IPS-11a (cell line): Measurements from ENCODE around the gene PHF12.

Experiments used
- H3K4me3 ChIP-seq: one replicate; pipeline ENCODE4 v1.5.1; 2013; ENCODE audit warnings: low read depth, low read length, control low read depth

Gene PHF12

DNA sequence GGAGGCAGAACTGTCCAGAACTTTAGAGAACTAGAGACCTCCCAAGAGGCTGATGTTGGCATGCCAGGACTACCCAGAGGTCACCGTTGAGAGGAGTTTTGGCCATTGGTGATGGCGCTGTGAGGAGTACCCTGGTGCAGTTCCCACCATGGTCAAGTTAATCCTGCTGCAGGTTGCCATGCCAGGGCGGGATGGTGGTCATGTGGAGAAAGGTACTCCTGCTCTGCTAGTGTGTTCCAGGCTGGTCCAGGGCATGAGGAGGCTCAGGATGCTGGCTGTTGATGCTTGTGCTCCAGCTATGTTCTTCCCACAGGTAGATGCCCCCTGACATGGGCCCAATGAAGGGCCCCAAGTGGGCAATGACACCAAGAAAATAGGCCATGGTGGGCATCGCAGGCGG, 4.1 kb upstream of the PHF12 start:
- no peak overlapping the region for H3K4me3 ChIP-seq

DNA sequence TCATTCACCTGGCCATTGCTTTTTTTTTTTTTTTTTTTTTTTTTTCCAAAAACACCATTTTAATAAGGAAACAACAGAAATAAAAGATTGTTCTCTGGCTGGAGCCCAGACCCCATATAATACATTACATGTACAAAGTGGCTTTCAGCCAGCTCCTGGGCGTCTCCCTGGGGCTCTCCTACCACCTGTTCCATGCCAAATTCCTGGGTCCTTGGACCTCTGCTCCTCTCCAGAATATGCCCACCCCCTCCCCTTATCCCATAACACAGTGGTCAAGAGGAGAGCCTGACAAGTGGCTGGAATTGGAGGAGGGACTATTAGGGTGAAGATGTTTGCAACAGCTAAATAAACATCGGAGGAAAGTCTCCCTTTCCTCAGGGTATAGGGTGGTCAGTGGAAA, 3.6 kb upstream of the PHF12 start:
- H3K4me3 ChIP-seq: no peak overlapping the region

DNA sequence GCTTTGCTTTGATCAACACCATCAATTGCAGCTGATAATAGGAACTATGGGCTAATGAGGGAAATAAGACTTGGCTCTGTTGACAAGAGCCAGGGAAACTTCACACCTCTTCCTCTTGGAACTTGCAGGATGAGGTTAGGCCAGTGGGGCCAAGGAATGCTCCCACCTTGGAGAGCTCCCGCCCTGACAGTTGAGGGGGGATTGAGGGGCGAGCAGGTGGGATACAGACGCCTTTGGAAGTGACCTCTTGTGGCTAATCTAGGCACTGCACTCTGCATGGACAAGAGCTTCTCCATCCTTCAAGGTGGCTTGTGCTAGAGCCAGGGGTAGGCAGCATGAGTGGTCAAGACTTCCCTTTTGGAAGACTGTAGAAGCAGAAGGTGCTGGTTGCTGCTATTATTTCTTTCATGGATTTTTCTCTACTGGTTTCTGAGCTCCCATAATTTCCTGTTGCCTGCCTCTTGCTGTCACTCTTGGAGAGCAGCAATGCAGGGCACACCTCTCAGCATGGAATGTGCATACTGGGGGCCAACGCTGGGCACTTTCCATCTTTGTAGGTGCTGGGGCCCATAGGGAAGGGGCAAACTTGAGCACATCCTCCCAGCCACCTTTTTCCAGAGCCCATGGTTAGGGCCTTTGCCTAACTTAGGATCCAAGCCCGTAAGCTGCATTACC, 2.3 kb upstream of the PHF12 start:
- H3K4me3 ChIP-seq: no peak overlapping the region

DNA sequence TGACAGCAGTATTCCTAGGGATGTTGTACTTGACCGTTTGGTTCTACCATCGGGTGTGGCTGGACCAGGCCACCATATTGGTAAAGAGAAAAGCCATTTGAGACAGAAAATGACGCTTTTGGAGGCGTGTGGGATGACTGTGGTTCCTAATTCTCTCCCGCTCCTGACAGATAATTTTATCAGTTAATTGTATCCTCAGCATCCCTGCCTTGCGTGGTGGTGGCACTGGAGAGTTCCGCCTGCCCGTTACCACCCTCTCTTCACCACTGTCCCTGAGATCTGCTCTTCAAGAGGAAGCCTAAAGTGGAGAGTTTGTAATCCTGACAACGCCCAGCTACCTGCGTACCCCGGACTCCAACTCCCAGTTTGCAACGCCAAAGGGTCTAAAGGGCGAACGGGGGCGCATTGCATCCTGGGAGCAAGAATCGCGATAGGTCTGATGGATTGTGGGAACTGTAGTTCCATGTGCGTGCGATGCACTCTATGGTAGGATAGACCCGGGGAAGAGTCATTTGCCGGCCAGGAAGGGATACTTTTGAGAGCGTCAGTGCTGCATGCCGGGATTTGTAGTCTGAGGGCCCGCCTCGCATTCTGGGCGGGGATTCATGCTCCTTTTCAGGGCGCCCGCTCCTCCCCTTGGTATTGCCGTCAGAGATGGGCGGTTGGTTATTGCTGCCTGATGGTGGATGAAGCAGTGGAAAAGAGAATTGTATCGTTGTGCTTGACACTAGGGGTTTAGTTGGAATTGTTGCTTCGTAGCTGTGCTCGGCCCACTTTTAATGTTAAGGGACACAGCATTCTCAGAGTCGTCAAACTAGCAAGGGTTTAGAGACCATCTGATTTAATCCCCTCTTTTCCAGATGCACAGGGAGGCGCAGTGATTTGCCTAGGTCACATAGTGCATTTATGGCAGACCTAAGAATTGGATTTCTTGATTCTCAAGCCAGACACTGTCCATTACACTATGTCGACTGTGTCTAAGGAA, 965 bp upstream of the PHF12 start:
- peak overlapping the region; percentile 79 for H3K4me3 ChIP-seq

DNA sequence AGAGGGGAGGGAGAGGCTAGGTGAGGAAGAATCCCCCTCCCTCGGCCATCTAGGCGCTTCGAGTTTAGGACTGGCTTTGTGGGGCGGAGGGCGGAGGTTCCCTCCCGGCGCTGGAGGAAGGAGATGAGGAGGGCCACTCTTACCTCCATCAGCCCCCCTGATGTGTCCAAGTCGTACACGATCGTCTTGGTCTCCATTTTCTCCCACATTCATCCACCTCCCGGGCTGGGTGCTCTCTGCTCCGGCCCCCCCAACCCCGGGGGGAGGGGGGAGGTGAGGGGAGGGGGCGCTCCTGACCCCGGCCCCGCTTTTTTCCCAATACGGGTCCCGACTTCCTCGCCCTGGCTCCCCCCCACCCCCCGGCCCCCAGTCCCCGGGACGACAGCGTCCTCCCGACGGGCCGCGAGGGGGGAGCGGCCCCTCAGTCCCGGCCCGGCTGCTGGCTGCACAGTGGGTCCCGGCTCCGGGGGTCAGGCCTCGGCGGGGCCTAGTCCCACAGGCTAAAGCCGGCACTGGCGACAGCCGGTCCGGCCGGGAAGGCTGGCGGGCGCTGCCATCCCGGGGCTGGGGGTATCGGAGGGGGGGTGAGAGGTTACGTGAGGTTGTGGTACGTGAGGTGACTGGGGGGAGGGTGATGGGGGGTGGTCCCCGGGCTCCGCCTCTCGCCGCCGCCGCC, 428 bp downstream of the PHF12 start:
- H3K4me3 ChIP-seq: peak overlapping the region; percentile 95

DNA sequence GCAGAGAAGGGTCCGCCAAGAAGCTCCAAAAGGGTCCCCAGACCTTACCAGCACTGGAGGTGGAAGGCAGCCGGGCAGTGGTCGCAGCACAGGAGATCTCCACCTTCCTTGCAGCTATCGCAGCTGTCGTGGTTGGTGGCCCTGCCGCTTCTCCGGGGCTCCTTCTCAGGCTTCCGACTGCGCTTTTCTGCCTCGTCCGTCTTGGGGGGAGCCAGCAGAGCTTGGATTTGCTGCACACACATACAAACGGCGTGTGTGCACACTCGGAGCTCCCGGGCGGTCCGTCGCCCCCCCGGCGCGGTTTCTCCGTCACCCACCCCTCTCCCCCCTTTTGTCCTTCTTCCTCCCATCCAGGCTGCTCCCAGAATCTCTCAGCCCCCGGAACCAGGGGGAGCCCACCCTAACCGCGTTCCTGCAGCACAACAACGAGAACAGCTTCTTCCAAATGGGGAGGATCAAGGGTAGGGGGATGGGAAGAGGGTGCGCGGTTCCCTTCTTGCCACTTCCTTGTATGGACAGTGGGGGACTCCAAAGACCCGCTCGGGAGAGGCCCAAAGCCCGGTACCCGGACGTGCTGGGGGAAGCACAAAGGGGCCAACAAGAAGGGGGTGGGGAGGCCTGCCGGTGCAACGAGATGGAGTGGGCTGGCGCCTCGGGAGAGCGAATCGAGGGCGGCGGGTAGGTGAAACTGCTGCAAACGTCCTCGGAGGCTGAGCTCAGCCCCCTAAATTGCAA, 1.1 kb downstream of the PHF12 start:
- peak overlapping the region; percentile 95 for H3K4me3 ChIP-seq

DNA sequence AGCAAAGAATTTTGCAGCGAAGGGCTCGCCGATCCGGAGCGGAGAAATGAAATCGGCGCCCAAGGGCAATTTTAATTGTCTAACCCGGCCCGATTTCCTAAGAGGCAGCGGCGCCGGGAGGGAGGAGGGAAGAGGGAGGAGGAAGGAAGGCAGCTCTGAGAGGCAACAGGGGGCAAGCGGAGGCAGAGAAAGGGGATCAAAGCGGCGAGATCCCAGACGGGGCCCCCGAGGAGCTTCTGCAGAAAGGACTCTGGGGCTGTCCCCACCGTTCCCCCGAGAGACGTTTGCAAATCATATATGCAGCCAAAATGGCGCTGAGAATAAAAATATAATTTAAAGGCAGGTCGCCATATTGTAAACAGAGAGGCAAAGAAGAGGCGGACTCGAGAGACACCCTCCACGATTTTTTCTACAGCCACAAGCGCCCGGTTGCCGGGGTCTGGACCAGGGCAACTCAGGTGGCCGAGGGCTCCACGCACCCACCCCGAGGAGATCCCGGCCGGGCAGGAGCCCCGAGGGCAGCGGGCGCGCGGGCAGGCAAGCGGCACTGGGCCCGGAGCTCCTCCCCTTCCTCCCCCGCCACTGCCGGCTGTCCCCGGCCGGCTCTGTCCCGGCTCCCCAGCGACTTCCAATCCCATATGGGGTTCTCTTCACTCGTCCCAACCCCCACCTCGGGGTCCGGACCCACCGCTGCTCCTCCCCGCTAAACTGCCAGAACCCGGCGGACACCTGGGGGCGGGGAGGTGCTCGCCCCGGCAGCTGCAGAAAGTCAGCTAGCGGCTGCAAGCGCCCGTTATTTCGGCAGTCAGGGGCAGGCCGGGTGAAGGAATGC, 1.9 kb downstream of the PHF12 start:
- H3K4me3 ChIP-seq: peak overlapping the region; percentile 95

DNA sequence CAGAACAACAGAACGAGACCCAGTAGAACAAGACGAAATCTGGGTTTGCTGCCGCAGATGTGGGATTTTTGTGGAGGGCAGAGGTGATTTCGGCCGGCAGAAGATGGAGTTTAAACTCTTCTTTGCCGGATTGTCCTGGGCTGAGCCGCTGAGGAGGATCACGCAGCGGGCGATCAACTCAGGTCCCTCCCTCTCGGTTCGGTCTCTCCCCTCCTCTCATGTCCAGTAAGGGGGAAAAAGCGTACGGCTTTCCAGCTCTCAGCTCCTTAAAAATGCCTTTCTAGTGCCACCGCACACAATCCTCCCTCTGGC, 2.5 kb downstream of the PHF12 start:
- peak overlapping the region; percentile 95 for H3K4me3 ChIP-seq

DNA sequence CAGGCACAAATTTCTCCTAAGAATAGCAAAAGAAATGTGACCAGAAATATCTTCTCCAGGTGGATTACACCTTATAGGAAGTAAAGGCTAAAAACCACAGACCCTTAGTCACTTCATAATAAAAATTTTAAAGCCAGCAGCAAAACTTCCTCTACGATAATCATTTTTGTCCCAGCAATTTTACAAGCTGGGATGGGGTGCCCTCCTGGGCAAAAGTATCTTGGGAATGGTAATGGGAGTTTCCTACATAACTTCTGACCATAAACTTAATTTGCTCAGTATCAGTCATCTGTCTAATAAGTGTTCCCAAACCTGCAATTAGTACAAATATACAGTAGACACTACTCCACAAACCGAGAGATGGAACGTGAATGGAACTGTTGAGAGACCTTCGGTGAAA, 3.0 kb downstream of the PHF12 start:
- peak overlapping the region; percentile 95 for H3K4me3 ChIP-seq

DNA sequence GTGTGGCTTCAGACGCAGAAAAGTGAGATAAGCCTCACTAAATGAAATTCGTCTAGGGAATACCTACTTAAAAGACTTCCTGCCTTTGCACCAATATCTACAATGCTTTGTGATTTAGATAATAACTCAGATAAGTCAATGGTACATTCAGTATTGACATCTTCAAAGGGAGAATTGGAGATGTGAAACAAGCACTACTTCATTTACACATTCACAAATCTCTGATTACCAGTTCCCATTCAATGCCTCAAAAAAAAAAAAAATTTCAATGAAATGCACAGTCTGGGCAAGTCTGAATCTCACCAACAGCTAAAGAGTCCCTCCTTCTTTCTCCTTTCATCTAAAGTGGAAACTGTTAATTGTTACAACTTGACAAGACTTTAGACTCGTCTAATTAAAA, 3.7 kb downstream of the PHF12 start:
- H3K4me3 ChIP-seq: no peak overlapping the region

DNA sequence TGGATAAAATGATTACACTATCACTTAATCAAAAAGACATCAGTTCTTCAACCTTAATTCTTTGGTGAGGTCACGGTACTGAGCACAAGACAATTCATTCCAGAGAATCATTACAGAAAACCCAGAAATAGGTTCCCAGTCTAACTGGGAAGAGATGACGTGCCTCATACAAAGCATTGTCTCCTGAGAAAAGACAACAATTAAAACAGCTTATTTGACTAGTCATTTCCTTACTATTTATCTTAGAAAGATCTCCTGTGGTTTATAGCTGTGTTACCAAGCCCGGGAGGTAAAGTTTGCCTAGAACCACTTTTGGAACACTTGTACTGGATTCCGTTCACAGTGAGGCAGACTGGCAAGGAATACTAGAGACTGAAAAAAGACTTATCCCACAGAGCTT, 5.1 kb downstream of the PHF12 start:
- H3K4me3 ChIP-seq: no peak overlapping the region

DNA sequence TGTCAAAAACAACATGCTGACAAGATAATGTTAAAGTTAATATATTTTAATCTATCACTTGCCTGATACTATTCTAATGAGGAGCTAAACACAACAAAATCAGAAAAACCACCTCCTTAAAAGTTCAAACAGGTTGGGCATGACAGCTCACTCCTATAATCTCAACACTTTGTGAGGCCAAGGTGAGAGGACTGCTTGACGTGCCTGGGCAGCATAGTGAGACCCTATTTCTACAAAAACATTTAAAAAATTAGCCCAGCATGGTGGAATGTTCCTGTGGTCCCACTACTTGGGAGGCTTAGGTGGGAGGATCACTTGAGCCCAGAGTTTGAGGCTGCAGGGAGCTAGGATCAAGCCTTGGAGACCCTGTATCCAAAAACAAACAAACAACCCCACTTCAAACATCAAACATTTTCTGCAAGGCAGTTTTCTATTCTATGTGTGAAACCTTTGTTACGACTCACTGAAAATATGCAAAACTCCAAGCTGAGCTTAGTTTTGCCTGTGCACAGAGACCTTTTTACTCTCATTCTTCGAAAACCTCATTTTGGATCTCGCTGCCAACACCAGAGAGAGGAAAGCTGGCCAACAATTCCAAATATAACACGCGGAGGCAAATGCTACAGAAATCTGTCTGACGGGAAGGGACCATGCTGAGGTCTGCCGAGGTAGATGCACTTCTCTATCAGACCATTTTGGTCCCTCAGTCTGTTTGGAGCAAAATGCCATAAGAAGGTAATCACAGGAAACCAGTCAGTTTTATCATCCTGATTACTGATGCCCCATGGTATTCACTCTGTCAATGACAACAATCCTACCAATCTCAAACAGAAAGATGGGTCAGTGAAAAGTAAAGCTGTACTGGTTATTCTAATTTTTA, 6.2 kb downstream of the PHF12 start:
- no peak overlapping the region for H3K4me3 ChIP-seq

DNA sequence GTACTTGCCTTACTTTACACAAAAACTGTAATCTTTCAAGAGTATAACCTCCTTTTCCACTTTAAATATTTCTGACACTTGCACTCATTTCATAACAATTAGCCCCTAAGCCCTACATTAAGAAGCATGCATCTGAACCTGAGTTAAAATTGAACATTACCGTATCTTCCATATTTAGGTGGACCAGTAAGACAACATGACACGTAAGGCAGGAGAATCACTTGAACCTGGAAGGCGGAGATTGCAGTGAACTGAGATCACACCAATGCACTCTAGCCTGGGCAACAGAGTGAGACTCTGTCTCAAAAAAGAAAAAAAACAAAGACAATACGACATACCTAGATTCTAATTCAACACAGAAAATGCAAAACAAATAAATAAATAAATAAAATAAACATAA, 7.0 kb downstream of the PHF12 start:
- H3K4me3 ChIP-seq: no peak overlapping the region

DNA sequence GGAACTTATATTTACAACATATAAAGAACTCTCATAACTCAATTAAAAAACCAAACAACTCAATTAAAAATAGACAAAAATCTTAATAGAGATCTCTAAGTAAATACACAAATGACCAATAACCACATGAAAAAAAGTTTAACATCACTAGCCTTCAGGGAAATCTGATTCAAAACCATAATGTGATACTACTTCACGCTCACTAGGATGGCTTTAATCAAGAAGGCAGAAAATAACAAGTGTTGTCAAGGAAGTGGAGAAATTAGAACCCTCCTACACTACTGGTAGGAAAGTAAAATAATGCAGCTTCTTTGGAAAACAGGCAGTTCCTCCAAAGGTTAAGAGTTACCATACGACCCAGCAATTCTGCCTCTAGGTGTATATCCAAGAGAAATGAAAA, 8.4 kb downstream of the PHF12 start:
- no peak overlapping the region for H3K4me3 ChIP-seq

DNA sequence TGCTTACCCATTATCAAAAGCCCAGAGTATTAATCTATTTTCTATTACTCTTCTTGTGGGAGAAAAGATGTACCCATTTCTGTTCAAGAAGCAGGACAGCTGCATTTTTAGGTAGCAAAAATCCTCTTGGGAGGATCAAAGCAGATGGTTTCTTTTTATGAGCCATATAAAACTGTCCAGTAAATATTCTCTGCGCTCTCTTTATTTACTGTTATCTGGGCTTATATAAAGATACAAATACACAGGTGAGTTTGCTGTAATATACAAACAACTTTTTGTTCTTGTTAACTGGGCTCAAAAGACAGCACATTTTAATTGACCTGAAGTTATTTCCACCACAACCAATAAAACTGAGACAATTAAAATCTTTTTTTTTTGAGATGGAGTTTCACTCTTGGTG, 10.1 kb downstream of the PHF12 start:
- H3K4me3 ChIP-seq: no peak overlapping the region

DNA sequence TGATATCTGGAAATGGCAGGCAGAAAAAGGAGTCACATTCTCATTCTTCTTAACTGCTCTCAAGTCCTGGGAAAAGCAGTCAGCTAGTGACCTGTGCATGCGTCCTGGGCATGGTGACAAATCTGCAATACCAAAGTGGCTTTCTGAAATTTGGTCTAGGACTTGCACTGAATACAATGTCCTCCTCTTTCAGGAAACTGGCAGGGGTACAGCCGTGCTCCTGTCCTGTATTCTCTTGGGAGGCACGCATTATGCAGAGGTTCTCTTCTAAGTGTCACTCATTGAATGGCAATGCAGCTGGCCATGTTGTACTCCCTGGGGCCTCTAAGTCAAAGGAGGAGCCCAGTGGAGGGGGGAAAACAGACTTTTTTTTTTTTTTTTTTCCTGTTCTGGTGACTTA, 10.6 kb downstream of the PHF12 start:
- H3K4me3 ChIP-seq: no peak overlapping the region

DNA sequence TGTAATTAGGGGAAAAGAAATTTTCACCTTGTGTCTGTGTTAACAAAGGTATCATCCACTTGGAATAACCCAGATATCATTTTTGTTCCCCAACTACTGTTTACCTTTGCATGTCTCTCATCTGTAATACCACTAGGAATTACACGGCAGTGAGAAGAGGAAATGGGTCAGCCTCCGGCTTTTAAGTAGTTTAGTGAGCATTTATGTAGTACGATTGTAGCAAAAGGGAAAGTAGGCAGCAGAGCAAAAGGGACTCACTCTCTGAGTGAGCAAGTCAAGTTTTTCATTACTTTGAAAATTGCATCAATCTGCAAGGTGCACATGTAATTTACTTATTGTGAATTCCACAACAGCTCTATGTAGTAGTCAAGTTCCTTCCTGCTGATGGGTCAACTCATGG, 11.2 kb downstream of the PHF12 start:
- H3K4me3 ChIP-seq: no peak overlapping the region

DNA sequence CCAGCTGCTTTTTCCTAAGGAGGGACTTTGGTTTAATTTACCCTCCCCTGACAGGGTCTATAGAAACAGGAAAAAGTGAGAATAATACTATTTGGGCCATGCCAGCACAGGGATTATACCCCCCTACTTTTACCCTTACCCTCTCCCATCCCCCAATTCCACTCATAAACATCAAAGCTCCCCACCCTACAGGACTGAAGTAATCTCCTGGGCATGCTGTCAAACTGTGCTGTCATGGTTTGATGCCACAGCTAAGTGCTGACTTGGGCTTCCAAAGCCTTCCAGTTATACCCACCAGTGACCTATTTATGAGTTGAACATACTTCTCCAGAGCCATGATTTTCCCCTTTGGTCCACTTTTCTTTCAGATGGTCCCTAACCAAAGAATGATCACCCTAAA, 12.8 kb downstream of the PHF12 start:
- no peak overlapping the region for H3K4me3 ChIP-seq

DNA sequence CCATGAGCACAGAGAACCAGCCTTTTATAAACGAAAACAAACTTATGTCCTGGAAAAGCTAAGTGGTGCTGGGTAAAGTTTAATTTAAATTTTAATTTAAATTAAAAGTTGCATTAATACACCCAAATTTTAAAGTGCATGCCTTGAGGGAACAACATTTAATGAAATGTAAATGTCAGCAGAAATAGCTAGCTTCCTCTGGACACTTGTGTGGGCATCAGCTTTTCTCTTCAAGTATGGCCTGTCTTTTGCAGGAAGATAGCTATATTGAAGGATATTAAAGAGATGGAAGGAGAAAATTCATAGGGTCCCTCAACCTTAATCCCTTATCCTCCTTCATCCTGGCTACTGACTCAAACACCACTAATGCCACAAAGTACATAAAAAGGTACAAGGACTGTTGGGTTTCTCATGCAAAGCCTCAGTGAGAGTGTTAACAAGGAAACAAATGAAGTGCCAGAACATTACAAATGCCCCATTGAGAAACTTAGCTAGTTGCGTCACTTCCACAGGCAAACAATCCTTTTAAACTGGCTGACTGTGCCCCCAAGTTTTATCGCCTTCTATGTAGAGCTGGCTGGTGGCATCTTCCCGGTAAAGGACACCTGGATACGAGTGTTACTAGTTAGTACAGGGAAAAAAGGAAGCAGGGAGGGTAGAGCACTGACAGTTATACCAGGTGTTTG, 14.1 kb downstream of the PHF12 start:
- no peak overlapping the region for H3K4me3 ChIP-seq
